Measurements from ENCODE around the gene OGDH. TPM values are rescaled to one million over a fixed set of nuclear protein-coding genes. Genes with fewer than 3 reads are reported as not detected.
A peak's percentile ranks its signal among the peaks of the same experiment; 100 is the strongest.

The OGDH gene
- total RNA-seq, 2 experiments from 2014 or later = 113 to 114 TPM

- ATAC-seq (no peak), DNase-seq (no peak)
- Mint-ChIP-seq H3K4me1 (ENCODE audit: low read depth) (no peaks in the 10 kb centered on the region), H3K27me3 (ENCODE audit: low read depth) (no peaks in the 10 kb centered on the region), H3K27ac (no peak overlapping the region), H3K36me3 (ENCODE audit: low read depth) (peaks cover 77% of the 10 kb centered on the region), H3K9me3 (ENCODE audit: insufficient read depth) (peaks cover 37% of the 10 kb centered on the region), H3K4me3 (no peak overlapping the region)
- ChIA-PET POLR2A (no interaction called here), CTCF (no interaction called here)
Measured at GRCh38 chr7:44661233-44661632, 54.8 kb downstream of the OGDH start.

- DNase-seq (no peak), ATAC-seq (no peak)
- CTCF ChIA-PET = no interaction called here
- POLR2A ChIA-PET = interaction anchor here (0.7 kb wide), 1 partner anchor 134 kb away, joined by 3 read pairs; no protein-coding TSS in a partner anchor
- Mint-ChIP-seq H3K4me1 (ENCODE audit: low read depth) (no peaks in the 10 kb centered on the region), H3K27me3 (ENCODE audit: low read depth) (no peaks in the 10 kb centered on the region), H3K27ac (peak overlapping the region; percentile 33), H3K36me3 (ENCODE audit: low read depth) (peaks cover 65% of the 10 kb centered on the region), H3K4me3 (no peak overlapping the region), H3K9me3 (ENCODE audit: insufficient read depth) (peaks cover 16% of the 10 kb centered on the region)
Measured at GRCh38 chr7:44664780-44665461, 58.5 kb downstream of the OGDH start.

GRCh38 chr7:44665531-44666213, 59.2 kb downstream of the OGDH start:
- no peaks in the 10 kb centered on the region for H3K27me3 Mint-ChIP-seq (ENCODE audit: low read depth)
- no peak for ATAC-seq
- no peaks in the 10 kb centered on the region for H3K4me1 Mint-ChIP-seq (ENCODE audit: low read depth)
- H3K9me3 Mint-ChIP-seq (ENCODE audit: insufficient read depth) = peaks cover 10% of the 10 kb centered on the region
- POLR2A ChIA-PET = interaction anchor here (0.6 kb wide), 1 partner anchor 50 kb away, joined by 3 read pairs; no protein-coding TSS in a partner anchor
- no peak for DNase-seq
- H3K4me3 Mint-ChIP-seq = no peak overlapping the region
- no peak overlapping the region for H3K27ac Mint-ChIP-seq
- CTCF ChIA-PET = no interaction called here
- H3K36me3 Mint-ChIP-seq (ENCODE audit: low read depth) = peaks cover 63% of the 10 kb centered on the region

GRCh38 chr7:44666566-44666965, 60.1 kb downstream of the OGDH start:
- H3K36me3 Mint-ChIP-seq (ENCODE audit: low read depth) = peaks cover 59% of the 10 kb centered on the region

GRCh38 chr7:44667190-44667589, 60.8 kb downstream of the OGDH start:
- Mint-ChIP-seq H3K36me3 (ENCODE audit: low read depth) (peaks cover 59% of the 10 kb centered on the region), H3K4me1 (ENCODE audit: low read depth) (no peaks in the 10 kb centered on the region), H3K27me3 (ENCODE audit: low read depth) (no peaks in the 10 kb centered on the region), H3K4me3 (no peak overlapping the region), H3K27ac (peak overlapping the region; percentile 39), H3K9me3 (ENCODE audit: insufficient read depth) (peaks cover under 1% of the 10 kb centered on the region)
- DNase-seq (no peak), ATAC-seq (no peak)
- CTCF ChIA-PET = interaction anchor here (1.3 kb wide), 1 partner anchor 27 kb away, joined by 3 read pairs; no protein-coding TSS in a partner anchor
- POLR2A ChIA-PET = no interaction called here

More at GRCh38 chr7:44666566-44666965, 60.1 kb downstream of the OGDH start:
- ATAC-seq (no peak), DNase-seq (no peak)
- Mint-ChIP-seq H3K4me1 (ENCODE audit: low read depth) (no peaks in the 10 kb centered on the region), H3K27me3 (ENCODE audit: low read depth) (no peaks in the 10 kb centered on the region), H3K9me3 (ENCODE audit: insufficient read depth) (peaks cover 4% of the 10 kb centered on the region), H3K27ac (no peak overlapping the region), H3K4me3 (no peak overlapping the region)
- CTCF ChIA-PET = interaction anchor here (1.3 kb wide), 1 partner anchor 27 kb away, joined by 3 read pairs; no protein-coding TSS in a partner anchor
- POLR2A ChIA-PET = no interaction called here

GRCh38 chr7:44671069-44671468, 64.6 kb downstream of the OGDH start:
- DNase-seq (no peak), ATAC-seq (no peak)
- Mint-ChIP-seq H3K27ac (no peak overlapping the region), H3K4me1 (ENCODE audit: low read depth) (no peaks in the 10 kb centered on the region), H3K27me3 (ENCODE audit: low read depth) (no peaks in the 10 kb centered on the region), H3K9me3 (ENCODE audit: insufficient read depth) (no peaks in the 10 kb centered on the region), H3K4me3 (no peak overlapping the region), H3K36me3 (ENCODE audit: low read depth) (peaks cover 55% of the 10 kb centered on the region)
- ChIA-PET POLR2A (no interaction called here), CTCF (no interaction called here)

GRCh38 chr7:44673324-44673723, 66.9 kb downstream of the OGDH start:
- Mint-ChIP-seq H3K4me1 (ENCODE audit: low read depth) (no peaks in the 10 kb centered on the region), H3K27me3 (ENCODE audit: low read depth) (no peaks in the 10 kb centered on the region), H3K4me3 (no peak overlapping the region), H3K36me3 (ENCODE audit: low read depth) (peaks cover 48% of the 10 kb centered on the region), H3K9me3 (ENCODE audit: insufficient read depth) (no peaks in the 10 kb centered on the region), H3K27ac (peak overlapping the region; percentile 1)
- no peak for ATAC-seq
- ChIA-PET POLR2A (no interaction called here), CTCF (no interaction called here)
- DNase-seq = no peak

- DNase-seq = no peak
- Mint-ChIP-seq H3K4me1 (ENCODE audit: low read depth) (no peaks in the 10 kb centered on the region), H3K36me3 (ENCODE audit: low read depth) (peaks cover 48% of the 10 kb centered on the region), H3K9me3 (ENCODE audit: insufficient read depth) (no peaks in the 10 kb centered on the region), H3K27me3 (ENCODE audit: low read depth) (no peaks in the 10 kb centered on the region), H3K27ac (peak overlapping the region; percentile 1), H3K4me3 (no peak overlapping the region)
- ATAC-seq = no peak
- ChIA-PET CTCF (no interaction called here), POLR2A (interaction anchor here (1.6 kb wide), 1 partner anchor 67 kb away, joined by 4 read pairs; the partner anchor contains the start of gene OGDH)
Measured at GRCh38 chr7:44673771-44674170, 67.3 kb downstream of the OGDH start.

- POLR2A ChIA-PET = interaction anchor here (1.6 kb wide), 1 partner anchor 68 kb away, joined by 4 read pairs; the partner anchor contains the start of gene OGDH
Measured at GRCh38 chr7:44674381-44674780, 68.0 kb downstream of the OGDH start.

GRCh38 chr7:44676776-44677175, 70.3 kb downstream of the OGDH start:
- ChIA-PET CTCF (no interaction called here), POLR2A (no interaction called here)
- H3K9me3 Mint-ChIP-seq (ENCODE audit: insufficient read depth) = no peaks in the 10 kb centered on the region
- H3K27ac Mint-ChIP-seq = no peak overlapping the region
- no peak for ATAC-seq
- no peak overlapping the region for H3K4me3 Mint-ChIP-seq
- H3K4me1 Mint-ChIP-seq (ENCODE audit: low read depth) = no peaks in the 10 kb centered on the region
- no peaks in the 10 kb centered on the region for H3K27me3 Mint-ChIP-seq (ENCODE audit: low read depth)
- H3K36me3 Mint-ChIP-seq (ENCODE audit: low read depth) = peaks cover 53% of the 10 kb centered on the region
- DNase-seq = no peak

More at GRCh38 chr7:44674381-44674780, 68.0 kb downstream of the OGDH start:
- Mint-ChIP-seq H3K4me1 (ENCODE audit: low read depth) (no peaks in the 10 kb centered on the region), H3K27me3 (ENCODE audit: low read depth) (no peaks in the 10 kb centered on the region), H3K36me3 (ENCODE audit: low read depth) (peaks cover 49% of the 10 kb centered on the region), H3K4me3 (no peak overlapping the region), H3K27ac (no peak overlapping the region), H3K9me3 (ENCODE audit: insufficient read depth) (no peaks in the 10 kb centered on the region)
- DNase-seq = no peak
- no peak for ATAC-seq
- CTCF ChIA-PET = no interaction called here

GRCh38 chr7:44678101-44678470, 71.7 kb downstream of the OGDH start:
- Mint-ChIP-seq H3K9me3 (ENCODE audit: insufficient read depth) (no peaks in the 10 kb centered on the region), H3K27me3 (ENCODE audit: low read depth) (no peaks in the 10 kb centered on the region), H3K4me3 (no peak overlapping the region), H3K36me3 (ENCODE audit: low read depth) (peaks cover 53% of the 10 kb centered on the region), H3K27ac (no peak overlapping the region), H3K4me1 (ENCODE audit: low read depth) (no peaks in the 10 kb centered on the region)
- ChIA-PET POLR2A (no interaction called here), CTCF (no interaction called here)
- ATAC-seq = no peak
- DNase-seq = no peak

GRCh38 chr7:44678471-44679179, 72.2 kb downstream of the OGDH start:
- no peak overlapping the region for H3K27ac Mint-ChIP-seq
- CTCF ChIA-PET = no interaction called here
- ATAC-seq (no peak), DNase-seq (no peak)
- POLR2A ChIA-PET = no interaction called here
- no peaks in the 10 kb centered on the region for H3K27me3 Mint-ChIP-seq (ENCODE audit: low read depth)
- no peaks in the 10 kb centered on the region for H3K9me3 Mint-ChIP-seq (ENCODE audit: insufficient read depth)
- H3K4me3 Mint-ChIP-seq = no peak overlapping the region
- H3K4me1 Mint-ChIP-seq (ENCODE audit: low read depth) = no peaks in the 10 kb centered on the region
- peaks cover 52% of the 10 kb centered on the region for H3K36me3 Mint-ChIP-seq (ENCODE audit: low read depth)
